ENCODE measurements around the gene FRMD4B. TPM values are rescaled to one million over a fixed set of nuclear protein-coding genes. Genes with fewer than 3 reads are reported as not detected.

FRMD4B gene
- total RNA-seq, 1 experiment from 2014 or later = 0.90 TPM

DNA sequence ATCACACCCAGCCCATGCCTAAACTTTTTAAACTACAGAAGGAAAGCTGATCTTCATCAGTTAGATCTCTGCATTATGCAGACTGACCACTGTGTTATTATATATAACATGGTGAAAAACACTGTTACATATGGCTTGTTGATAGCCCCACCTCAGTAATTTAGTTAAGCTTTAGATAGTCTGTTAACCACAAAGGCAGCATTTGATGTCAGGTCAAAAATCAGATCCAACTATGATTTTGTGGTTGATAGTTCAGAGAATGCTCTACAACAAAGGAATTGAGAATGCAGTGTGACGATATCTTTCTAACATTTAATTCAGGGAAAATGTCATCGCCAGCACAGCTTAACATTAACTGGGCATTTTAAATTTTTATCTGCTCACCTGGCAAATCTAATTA, 225.8 kb downstream of the FRMD4B start:
- in situ Hi-C loops (cut with HindIII; ENCODE audit: low pct_unique_long_range_greater_than_20kb, low sequenced_read_pairs) (no loop called here), intact Hi-C loops (cut with micrococcal nuclease; ENCODE audit: unreplicated experiment) (loop anchor here (2.0 to 5.0 kb wide), 3 partner anchors 147 to 512 kb away; no protein-coding TSS in a partner anchor)
- Histone ChIP-seq H3K9me3 (ENCODE audit: control insufficient read depth, insufficient read depth, low read depth, low read length) (no peaks in the 10 kb centered on the region), H3K27ac (ENCODE audit: low read length) (no peak overlapping the region), H3K27me3 (ENCODE audit: control insufficient read depth, insufficient read depth, low read length) (no peaks in the 10 kb centered on the region), H3K4me3 (ENCODE audit: low read depth in 2 of 2, low read length in 2 of 2) (no peak overlapping the region), H3K36me3 (ENCODE audit: control insufficient read depth, insufficient read depth, low read length) (no peaks in the 10 kb centered on the region), H3K4me1 (ENCODE audit: control insufficient read depth, insufficient read depth, low read length) (no peaks in the 10 kb centered on the region)
- DNase-seq (ENCODE audit: low read depth, low spot score) (no peak), ATAC-seq (no peak)
- BruUV-seq (replicated peaks) = no TSS peak
- TF ChIP-seq POLR2AphosphoS5 (IDR thresholded peaks at IDR 0.05; ENCODE audit: low read depth, low read length) (no peak), SIN3A (IDR thresholded peaks at IDR 0.05; ENCODE audit: borderline replicate concordance, insufficient read depth, low read depth, low read length) (no peak), TCF7L2 (IDR thresholded peaks at IDR 0.05; ENCODE audit: low read depth, low read length) (no peak)
- TF ChIP-seq, protein P1, sequence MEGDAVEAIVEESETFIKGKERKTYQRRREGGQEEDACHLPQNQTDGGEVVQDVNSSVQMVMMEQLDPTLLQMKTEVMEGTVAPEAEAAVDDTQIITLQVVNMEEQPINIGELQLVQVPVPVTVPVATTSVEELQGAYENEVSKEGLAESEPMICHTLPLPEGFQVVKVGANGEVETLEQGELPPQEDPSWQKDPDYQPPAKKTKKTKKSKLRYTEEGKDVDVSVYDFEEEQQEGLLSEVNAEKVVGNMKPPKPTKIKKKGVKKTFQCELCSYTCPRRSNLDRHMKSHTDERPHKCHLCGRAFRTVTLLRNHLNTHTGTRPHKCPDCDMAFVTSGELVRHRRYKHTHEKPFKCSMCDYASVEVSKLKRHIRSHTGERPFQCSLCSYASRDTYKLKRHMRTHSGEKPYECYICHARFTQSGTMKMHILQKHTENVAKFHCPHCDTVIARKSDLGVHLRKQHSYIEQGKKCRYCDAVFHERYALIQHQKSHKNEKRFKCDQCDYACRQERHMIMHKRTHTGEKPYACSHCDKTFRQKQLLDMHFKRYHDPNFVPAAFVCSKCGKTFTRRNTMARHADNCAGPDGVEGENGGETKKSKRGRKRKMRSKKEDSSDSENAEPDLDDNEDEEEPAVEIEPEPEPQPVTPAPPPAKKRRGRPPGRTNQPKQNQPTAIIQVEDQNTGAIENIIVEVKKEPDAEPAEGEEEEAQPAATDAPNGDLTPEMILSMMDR (IDR thresholded peaks at IDR 0.05) = no peak
- TF ChIP-seq, protein P2, sequence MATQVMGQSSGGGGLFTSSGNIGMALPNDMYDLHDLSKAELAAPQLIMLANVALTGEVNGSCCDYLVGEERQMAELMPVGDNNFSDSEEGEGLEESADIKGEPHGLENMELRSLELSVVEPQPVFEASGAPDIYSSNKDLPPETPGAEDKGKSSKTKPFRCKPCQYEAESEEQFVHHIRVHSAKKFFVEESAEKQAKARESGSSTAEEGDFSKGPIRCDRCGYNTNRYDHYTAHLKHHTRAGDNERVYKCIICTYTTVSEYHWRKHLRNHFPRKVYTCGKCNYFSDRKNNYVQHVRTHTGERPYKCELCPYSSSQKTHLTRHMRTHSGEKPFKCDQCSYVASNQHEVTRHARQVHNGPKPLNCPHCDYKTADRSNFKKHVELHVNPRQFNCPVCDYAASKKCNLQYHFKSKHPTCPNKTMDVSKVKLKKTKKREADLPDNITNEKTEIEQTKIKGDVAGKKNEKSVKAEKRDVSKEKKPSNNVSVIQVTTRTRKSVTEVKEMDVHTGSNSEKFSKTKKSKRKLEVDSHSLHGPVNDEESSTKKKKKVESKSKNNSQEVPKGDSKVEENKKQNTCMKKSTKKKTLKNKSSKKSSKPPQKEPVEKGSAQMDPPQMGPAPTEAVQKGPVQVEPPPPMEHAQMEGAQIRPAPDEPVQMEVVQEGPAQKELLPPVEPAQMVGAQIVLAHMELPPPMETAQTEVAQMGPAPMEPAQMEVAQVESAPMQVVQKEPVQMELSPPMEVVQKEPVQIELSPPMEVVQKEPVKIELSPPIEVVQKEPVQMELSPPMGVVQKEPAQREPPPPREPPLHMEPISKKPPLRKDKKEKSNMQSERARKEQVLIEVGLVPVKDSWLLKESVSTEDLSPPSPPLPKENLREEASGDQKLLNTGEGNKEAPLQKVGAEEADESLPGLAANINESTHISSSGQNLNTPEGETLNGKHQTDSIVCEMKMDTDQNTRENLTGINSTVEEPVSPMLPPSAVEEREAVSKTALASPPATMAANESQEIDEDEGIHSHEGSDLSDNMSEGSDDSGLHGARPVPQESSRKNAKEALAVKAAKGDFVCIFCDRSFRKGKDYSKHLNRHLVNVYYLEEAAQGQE (IDR thresholded peaks at IDR 0.05; ENCODE audit: insufficient read depth in 1 of 2, low read depth in 2 of 2, low read length in 1 of 2) = no peak
- CTCF ChIA-PET = interaction anchor here (3.4 kb wide), 1 partner anchor 146 kb away, joined by 20 read pairs; no protein-coding TSS in a partner anchor
- POLR2A ChIA-PET = no interaction called here

DNA sequence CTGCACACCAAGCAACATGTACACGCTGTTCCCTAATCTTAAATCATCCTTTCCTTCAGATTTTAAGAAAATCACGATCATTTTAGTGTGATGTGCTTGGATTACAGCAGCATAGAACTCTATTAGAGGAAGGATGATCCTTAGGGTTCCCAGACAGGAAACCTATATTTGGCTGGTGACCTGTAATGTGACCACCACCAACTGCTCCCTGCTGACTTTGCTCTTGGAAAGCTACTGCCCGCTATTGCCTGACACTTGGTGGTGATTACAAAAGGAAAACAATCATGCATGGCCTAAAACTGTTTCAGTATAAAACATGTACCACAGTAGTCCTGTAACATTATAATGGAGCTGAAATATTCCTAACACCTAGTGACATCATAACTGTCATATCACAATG, 236.3 kb downstream of the FRMD4B start:
- TF ChIP-seq, protein P2 (IDR thresholded peaks at IDR 0.05; ENCODE audit: insufficient read depth in 1 of 2, low read depth in 2 of 2, low read length in 1 of 2) = no peak
- no peak for TF ChIP-seq SIN3A (IDR thresholded peaks at IDR 0.05; ENCODE audit: borderline replicate concordance, insufficient read depth, low read depth, low read length)
- TF ChIP-seq POLR2AphosphoS5 (IDR thresholded peaks at IDR 0.05; ENCODE audit: low read depth, low read length) = no peak
- TF ChIP-seq, protein P1 (IDR thresholded peaks at IDR 0.05) = no peak
- no peak for TF ChIP-seq TCF7L2 (IDR thresholded peaks at IDR 0.05; ENCODE audit: low read depth, low read length)
- ChIA-PET CTCF (no interaction called here), POLR2A (no interaction called here)
- ATAC-seq (no peak), DNase-seq (ENCODE audit: low read depth, low spot score) (no peak)
- no TSS peak for BruUV-seq (replicated peaks)
- in situ Hi-C loops (cut with HindIII; ENCODE audit: low pct_unique_long_range_greater_than_20kb, low sequenced_read_pairs) (no loop called here), intact Hi-C loops (cut with micrococcal nuclease; ENCODE audit: unreplicated experiment) (no loop called here)
- Histone ChIP-seq H3K36me3 (ENCODE audit: control insufficient read depth, insufficient read depth, low read length) (no peaks in the 10 kb centered on the region), H3K4me1 (ENCODE audit: control insufficient read depth, insufficient read depth, low read length) (no peaks in the 10 kb centered on the region), H3K27me3 (ENCODE audit: control insufficient read depth, insufficient read depth, low read length) (no peaks in the 10 kb centered on the region), H3K27ac (ENCODE audit: low read length) (no peak overlapping the region), H3K4me3 (ENCODE audit: low read depth in 2 of 2, low read length in 2 of 2) (no peak overlapping the region), H3K9me3 (ENCODE audit: control insufficient read depth, insufficient read depth, low read depth, low read length) (no peaks in the 10 kb centered on the region)
